HCT116 (cell line): Measurements from ENCODE around the gene SAPCD2. TPM values are rescaled to one million over a fixed set of nuclear protein-coding genes. Genes with fewer than 3 reads are reported as not detected.
A peak's percentile ranks its signal among the peaks of the same experiment; 100 is the strongest.

Experiments
- ATAC-seq: fragments of 200-7000 bp; cut with Tn5 transposase; 2 replicates; pipeline ENCODE4 v1.9.1; 2020; ENCODE audit warnings: mild to moderate bottlenecking, moderate library complexity
- BruUV-seq: library from RNA; stranded (reverse); fragments of 400-500 nt; replicated peaks from 2 replicates; lab custom pipeline; 2021; lab: Mats Ljungman, UMichigan
- CTCF ChIA-PET: fragments of 300-600 bp; sonication (Branson Sonifier 250); formaldehyde crosslinking; loops from one replicate; lab custom pipeline; 2021; ENCODE audit warnings: antibody characterized with exemption; lab: Charles Lee
- POLR2A ChIA-PET: fragments of 300-600, 350-600 bp; sonication (Branson Sonifier 250); formaldehyde crosslinking; loops from one replicate; lab custom pipeline; 2021; ENCODE audit warnings: antibody characterized with exemption; lab: Charles Lee
- RAD21 ChIA-PET, 2 experiments: fragments of 300-600 bp; sonication (Branson Sonifier 250); formaldehyde crosslinking; loops; one replicate each; lab custom pipeline; 2023; ENCODE audit warnings: low total read pairs in 2 of 2; ENCODE audit not compliant: uncharacterized antibody in 2 of 2, unreplicated experiment in 2 of 2, low non-redundant PET in 1 of 2; lab: Charles Lee
- DNase-seq: peaks from one replicate; pipeline ENCODE4 v3.0.0-alpha.2; 2010; ENCODE audit warnings: low read depth, low spot score
- H2AFZ ChIP-seq: fragments of 200-600 bp; shearing (Covaris generic), sonication (generic); 2 replicates; pipeline ENCODE4 v1.6.1; 2017; ENCODE audit warnings: low read depth, mixed run types, mixed read lengths, antibody characterized with exemption, low read length; ENCODE audit not compliant: poor library complexity, severe bottlenecking
- H3K27ac ChIP-seq: 2 replicates; pipeline ENCODE4 v1.5.1; 2012; ENCODE audit warnings: low read depth, low read length
- H3K27me3 ChIP-seq: fragments of 200-600 bp; sonication (generic); 2 replicates; pipeline ENCODE4 v1.6.1; 2016; ENCODE audit warnings: mixed run types, low read length, mixed read lengths; ENCODE audit not compliant: insufficient read depth
- H3K36me3 ChIP-seq, 2 experiments: fragments of 200-500 bp in 1 of 2; fragments of 200-600 bp in 1 of 2; sonication (Bioruptor generic) in 1 of 2; sonication (generic) in 1 of 2; 2 replicates each; pipeline versions ENCODE4 v1.5.1 to v1.6.1; 2014 to 2016; ENCODE audit warnings: low read length in 2 of 2, inconsistent platforms in 1 of 2, mixed read lengths in 1 of 2, mixed run types in 1 of 2; ENCODE audit not compliant: insufficient read depth in 2 of 2, control insufficient read depth in 1 of 2
- H3K4me1 ChIP-seq, 2 experiments: fragments of 200-600 bp in 1 of 2; sonication (generic) in 1 of 2; 2 replicates each; pipeline versions ENCODE4 v1.5.1 to v1.6.1; 2012 to 2017; ENCODE audit warnings: low read length in 2 of 2, inconsistent platforms in 1 of 2, mild to moderate bottlenecking in 1 of 2, mixed read lengths in 1 of 2, mixed run types in 1 of 2, moderate library complexity in 1 of 2; ENCODE audit not compliant: insufficient read depth in 2 of 2, control insufficient read depth in 1 of 2
- H3K4me2 ChIP-seq: fragments of 200-600 bp; sonication (generic); 2 replicates; pipeline ENCODE4 v1.6.1; 2017; ENCODE audit warnings: mixed run types, low read length, mixed read lengths
- H3K4me3 ChIP-seq, 2 experiments: fragments of 200-600 bp in 1 of 2; sonication (generic) in 1 of 2; replicated peaks in 1 of 2; 2 replicates each; pipeline ENCODE4 v1.5.1; 2011 to 2016; ENCODE audit warnings: low read length in 2 of 2, control low read depth in 1 of 2, low read depth in 1 of 2, mild to moderate bottlenecking in 1 of 2, mixed read lengths in 1 of 2, mixed run types in 1 of 2
- H3K79me2 ChIP-seq: fragments of 200-600 bp; sonication (generic); 2 replicates; pipeline ENCODE4 v1.6.1; 2017; ENCODE audit warnings: mild to moderate bottlenecking, mixed run types, low read length, moderate library complexity, mixed read lengths; ENCODE audit not compliant: insufficient read depth
- H3K9ac ChIP-seq: fragments of 200-600 bp; sonication (generic); 2 replicates; pipeline ENCODE4 v1.6.1; 2016; ENCODE audit warnings: low read length, mixed read lengths
- H3K9me2 ChIP-seq: fragments of 200-600 bp; sonication (generic), shearing (Covaris generic); 2 replicates; pipeline ENCODE4 v1.6.1; 2017; ENCODE audit warnings: mixed run types, mild to moderate bottlenecking, moderate library complexity; ENCODE audit not compliant: insufficient read depth
- H3K9me3 ChIP-seq, 2 experiments: fragments of 200-500 bp in 1 of 2; fragments of 200-600 bp in 1 of 2; sonication (Bioruptor generic) in 1 of 2; sonication (generic) in 1 of 2; 2 replicates each; pipeline ENCODE4 v1.6.1; 2014 to 2017; ENCODE audit warnings: low read length in 2 of 2, mixed read lengths in 2 of 2, inconsistent platforms in 1 of 2, low read depth in 1 of 2, mild to moderate bottlenecking in 1 of 2, mixed run types in 1 of 2, moderate library complexity in 1 of 2; ENCODE audit not compliant: control insufficient read depth in 1 of 2, insufficient read depth in 1 of 2
- H4K20me1 ChIP-seq: fragments of 200-600 bp; sonication (generic), shearing (Covaris generic); 2 replicates; pipeline ENCODE4 v1.6.1; 2017; ENCODE audit warnings: mixed run types, mild to moderate bottlenecking, moderate library complexity; ENCODE audit not compliant: insufficient read depth
- CTCF ChIP-seq, 3 experiments: fragments of 200-600 bp in 1 of 3; sonication (generic) in 1 of 3; IDR thresholded peaks in 2 of 3; conservative IDR thresholded peaks in 1 of 3; 2 replicates each; pipeline ENCODE4 v1.5.1; 2012 to 2017; ENCODE audit warnings: low read depth in 2 of 3, low read length in 2 of 3, antibody characterized with exemption in 1 of 3, borderline replicate concordance in 1 of 3, control low read depth in 1 of 3, mild to moderate bottlenecking in 1 of 3, mixed read lengths in 1 of 3, mixed run types in 1 of 3, moderate library complexity in 1 of 3; ENCODE audit not compliant: insufficient read depth in 1 of 3
- SIN3A ChIP-seq: IDR thresholded peaks from 2 replicates; pipeline ENCODE4 v1.6.1; 2012; ENCODE audit warnings: low read depth
- TCF7L2 ChIP-seq: IDR thresholded peaks from 2 replicates; pipeline ENCODE4 v1.7.0; 2011; ENCODE audit warnings: borderline replicate concordance, inconsistent platforms; ENCODE audit not compliant: insufficient read depth, insufficient read length; ENCODE audit errors: extremely low read depth
- ZFX ChIP-seq: fragments of 450-650 bp; IDR thresholded peaks from 2 replicates; pipeline ENCODE4 v1.6.1; 2017
- intact Hi-C: fragments of 100-400 bp; cut with micrococcal nuclease; formaldehyde crosslinking; loops from 2 replicates; pipeline ENCODE4 v1.10.0; 2022
- total RNA-seq: library from RNA; stranded (reverse); gene quantifications from one replicate; pipeline ENCODE4 v1.2.1, GENCODE V29; 2021; ENCODE audit not compliant: unreplicated experiment

Gene SAPCD2
- total RNA-seq, 1 experiment from 2014 or later, result 71.7 TPM

GRCh38 chr9:137085920-137086530 lies 15.7 kb upstream of the SAPCD2 start:
- H3K4me3 ChIP-seq, result peak overlapping the region; percentile 67 to 96
- no peak overlapping the region for H2AFZ ChIP-seq
- CTCF ChIA-PET, result interaction anchor here (0.8 to 4.8 kb wide), 14 partner anchors 17 to 325 kb away, joined by 3 to 49 read pairs (median 4); partner anchors contain the start of genes AJM1, NPDC1, RNF224 and SAPCD2
- intact Hi-C loops, result loop anchor here (1.0 kb wide), 1 partner anchor 32 kb away; no protein-coding TSS in a partner anchor
- 0 out of 4 replicates have a peak, but pooled peaks cover 0 to 4% of the 10 kb centered on the region in 2 experiments for H3K36me3 ChIP-seq
- peak; percentile 15 for ATAC-seq
- no TSS peak for BruUV-seq
- no peaks in the 10 kb centered on the region for H3K9me2 ChIP-seq
- peaks cover 38 to 59% of the 10 kb centered on the region in 2 experiments for H3K4me1 ChIP-seq
- RAD21 ChIA-PET, result interaction anchor here (1.5 to 2.1 kb wide), 2 partner anchors 18 kb away, joined by 5 to 12 read pairs; no protein-coding TSS in a partner anchor
- H3K4me2 ChIP-seq, result peak overlapping the region; percentile 98
- peak overlapping the region; percentile 80 for H3K9ac ChIP-seq
- no peak for DNase-seq
- no peaks in the 10 kb centered on the region for H4K20me1 ChIP-seq
- no peaks in the 10 kb centered on the region for H3K9me3 ChIP-seq
- H3K79me2 ChIP-seq, result peaks cover 13% of the 10 kb centered on the region; the same call in 1 of the 2 replicates
- peak; percentile 86 for TF ChIP-seq ZFX
- no peak for TF ChIP-seq CTCF (IDR thresholded peaks at IDR 0.05 in 2 of 3, conservative IDR thresholded peaks at IDR 0.05 in 1 of 3; ENCODE audit: borderline replicate concordance in 1 of 3, insufficient read depth in 1 of 3, low read depth in 2 of 3, low read length in 2 of 3)
- no peak for TF ChIP-seq SIN3A
- TF ChIP-seq TCF7L2, result no peak
- H3K27me3 ChIP-seq, result no peaks in the 10 kb centered on the region
- peak overlapping the region; percentile 98 for H3K27ac ChIP-seq
- POLR2A ChIA-PET, result interaction anchor here (0.8 to 4.8 kb wide), 12 partner anchors 9 to 155 kb away, joined by 3 to 43 read pairs (median 4); partner anchors contain the start of genes LCNL1, SAPCD2, TUBB4B and UAP1L1
